Coronary artery (tissue), 2 donors: ENCODE data around the gene RING1.

ENCODE experiments used
- DNase-seq: peaks from one replicate; pipeline ENCODE4 v3.0.0-alpha.2; 2017; ENCODE audit warnings: low spot score
- H3K27ac ChIP-seq, 2 donors: fragments of 200-600 bp; sonication (generic); one replicate each; pipeline ENCODE4 v1.5.1; 2016 to 2019
- H3K4me3 ChIP-seq: fragments of 200-600 bp; sonication (generic); 2 replicates; pipeline ENCODE4 v1.5.1; 2016; ENCODE audit warnings: mild to moderate bottlenecking, moderate library complexity
- TF ChIP-seq, protein P1 (sequence below): fragments of 200-600 bp; sonication (generic); IDR thresholded peaks from one replicate; pipeline ENCODE4 v1.5.1; 2019; ENCODE audit warnings: antibody characterized with exemption

Gene RING1

DNA sequence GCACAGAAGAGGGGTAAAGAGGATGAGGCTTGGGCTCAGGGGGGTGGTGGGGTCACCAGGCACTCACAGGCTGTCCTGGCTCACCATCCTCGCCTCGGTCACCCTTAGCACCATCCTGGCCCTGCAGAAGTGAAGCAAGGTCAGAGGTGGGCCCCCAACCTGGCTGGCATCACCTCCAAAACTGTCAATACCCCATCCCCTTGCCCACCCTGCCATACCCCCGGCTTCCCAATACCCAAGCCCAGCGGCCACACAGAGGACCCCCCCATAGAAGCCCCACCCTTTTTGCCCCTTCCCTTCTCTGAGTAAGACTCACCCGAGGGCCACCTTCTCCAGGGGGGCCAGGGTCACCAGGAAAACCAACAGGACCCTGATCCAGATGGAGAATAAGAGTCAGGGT lies 39.7 kb upstream of the RING1 start:
- Histone ChIP-seq H3K4me3 (no peak overlapping the region), H3K27ac (no peak overlapping the region)
- DNase-seq: no peak
- TF ChIP-seq, protein P1, sequence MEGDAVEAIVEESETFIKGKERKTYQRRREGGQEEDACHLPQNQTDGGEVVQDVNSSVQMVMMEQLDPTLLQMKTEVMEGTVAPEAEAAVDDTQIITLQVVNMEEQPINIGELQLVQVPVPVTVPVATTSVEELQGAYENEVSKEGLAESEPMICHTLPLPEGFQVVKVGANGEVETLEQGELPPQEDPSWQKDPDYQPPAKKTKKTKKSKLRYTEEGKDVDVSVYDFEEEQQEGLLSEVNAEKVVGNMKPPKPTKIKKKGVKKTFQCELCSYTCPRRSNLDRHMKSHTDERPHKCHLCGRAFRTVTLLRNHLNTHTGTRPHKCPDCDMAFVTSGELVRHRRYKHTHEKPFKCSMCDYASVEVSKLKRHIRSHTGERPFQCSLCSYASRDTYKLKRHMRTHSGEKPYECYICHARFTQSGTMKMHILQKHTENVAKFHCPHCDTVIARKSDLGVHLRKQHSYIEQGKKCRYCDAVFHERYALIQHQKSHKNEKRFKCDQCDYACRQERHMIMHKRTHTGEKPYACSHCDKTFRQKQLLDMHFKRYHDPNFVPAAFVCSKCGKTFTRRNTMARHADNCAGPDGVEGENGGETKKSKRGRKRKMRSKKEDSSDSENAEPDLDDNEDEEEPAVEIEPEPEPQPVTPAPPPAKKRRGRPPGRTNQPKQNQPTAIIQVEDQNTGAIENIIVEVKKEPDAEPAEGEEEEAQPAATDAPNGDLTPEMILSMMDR: no peak

DNA sequence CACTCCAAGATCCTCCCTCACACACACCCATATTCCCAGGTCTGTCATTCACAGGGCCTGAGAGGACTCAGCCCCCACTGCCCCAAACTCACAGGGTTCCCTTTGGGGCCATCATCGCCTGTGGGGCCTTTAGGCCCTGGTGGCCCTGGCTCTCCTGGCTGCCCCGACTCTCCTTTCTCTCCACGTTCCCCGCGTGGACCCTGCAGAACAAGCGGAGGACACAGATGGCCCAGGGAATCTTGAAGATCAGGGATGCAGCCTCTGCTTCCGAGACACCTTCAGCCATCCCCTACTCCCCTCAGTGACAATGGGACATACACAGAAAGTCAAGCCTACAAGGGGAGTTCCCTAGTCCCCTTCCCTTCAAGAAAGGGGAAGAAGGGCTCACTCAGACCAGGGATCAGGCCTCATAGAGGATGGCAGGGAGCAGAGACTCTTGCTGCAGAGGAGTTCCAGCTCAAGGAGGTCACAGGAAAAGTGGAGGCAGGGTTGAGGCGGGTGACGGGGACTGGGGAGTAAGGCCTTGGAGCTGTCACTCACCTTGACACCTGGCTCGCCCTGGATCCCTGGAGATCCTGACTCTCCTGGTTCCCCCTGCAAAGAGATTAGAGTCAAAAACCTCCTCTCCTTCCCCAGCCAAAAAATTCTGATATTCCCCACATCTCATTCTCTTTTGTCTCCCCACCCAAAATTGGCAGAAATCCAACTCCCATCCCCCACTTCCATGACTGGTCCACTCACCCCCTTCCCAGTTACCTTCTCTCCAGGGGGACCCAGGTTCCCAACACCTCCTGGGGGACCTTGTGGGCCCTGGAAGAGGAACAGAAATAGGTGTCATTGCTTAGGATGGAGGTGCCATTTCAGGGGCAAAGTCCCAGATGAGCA lies 38.8 kb upstream of the RING1 start:
- Histone ChIP-seq H3K27ac (no peak overlapping the region), H3K4me3 (no peak overlapping the region)
- peak; percentile 63 for DNase-seq
- TF ChIP-seq, protein P1: no peak

DNA sequence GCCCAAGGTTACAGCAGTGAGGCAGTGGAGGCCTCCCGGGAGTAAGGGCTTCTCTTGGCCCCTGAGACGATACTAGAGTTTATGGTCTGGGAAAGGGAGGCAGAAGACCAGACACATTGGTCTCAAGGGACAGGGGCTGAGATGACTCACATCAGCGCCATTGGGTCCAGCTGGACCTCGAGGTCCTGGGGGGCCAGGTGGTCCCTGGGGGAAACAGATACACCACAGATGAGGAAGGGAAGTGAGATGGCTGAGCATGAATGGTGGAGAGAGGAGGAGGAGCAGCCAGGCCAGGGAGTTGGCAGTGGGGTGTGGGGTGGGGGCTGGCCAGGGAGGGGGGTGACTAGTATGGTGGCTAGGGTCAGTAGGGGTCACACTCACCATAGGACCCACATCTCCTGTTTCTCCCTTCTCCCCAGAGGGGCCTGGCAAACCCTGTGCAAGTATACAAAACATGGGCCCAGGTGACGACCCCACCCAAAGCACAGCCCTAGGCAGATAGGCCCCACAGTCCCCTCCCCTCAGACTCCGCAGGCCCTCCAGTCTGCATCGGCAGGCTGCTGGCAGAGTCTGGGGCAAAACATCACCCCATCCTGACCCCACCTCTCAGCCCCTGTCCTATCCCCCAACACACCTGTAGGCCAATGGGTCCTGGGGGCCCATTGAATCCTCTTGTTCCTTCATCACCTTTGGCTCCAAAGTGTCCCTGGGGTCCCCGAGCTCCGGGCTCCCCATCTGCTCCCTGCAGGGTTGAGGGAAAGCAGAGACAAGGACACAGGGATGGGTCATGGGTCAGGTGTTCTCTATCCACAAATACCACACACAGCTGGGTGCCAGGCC lies 37.9 kb upstream of the RING1 start:
- Histone ChIP-seq H3K27ac (no peak overlapping the region), H3K4me3 (no peak overlapping the region)
- TF ChIP-seq, protein P1: no peak
- peak; percentile 60 for DNase-seq

DNA sequence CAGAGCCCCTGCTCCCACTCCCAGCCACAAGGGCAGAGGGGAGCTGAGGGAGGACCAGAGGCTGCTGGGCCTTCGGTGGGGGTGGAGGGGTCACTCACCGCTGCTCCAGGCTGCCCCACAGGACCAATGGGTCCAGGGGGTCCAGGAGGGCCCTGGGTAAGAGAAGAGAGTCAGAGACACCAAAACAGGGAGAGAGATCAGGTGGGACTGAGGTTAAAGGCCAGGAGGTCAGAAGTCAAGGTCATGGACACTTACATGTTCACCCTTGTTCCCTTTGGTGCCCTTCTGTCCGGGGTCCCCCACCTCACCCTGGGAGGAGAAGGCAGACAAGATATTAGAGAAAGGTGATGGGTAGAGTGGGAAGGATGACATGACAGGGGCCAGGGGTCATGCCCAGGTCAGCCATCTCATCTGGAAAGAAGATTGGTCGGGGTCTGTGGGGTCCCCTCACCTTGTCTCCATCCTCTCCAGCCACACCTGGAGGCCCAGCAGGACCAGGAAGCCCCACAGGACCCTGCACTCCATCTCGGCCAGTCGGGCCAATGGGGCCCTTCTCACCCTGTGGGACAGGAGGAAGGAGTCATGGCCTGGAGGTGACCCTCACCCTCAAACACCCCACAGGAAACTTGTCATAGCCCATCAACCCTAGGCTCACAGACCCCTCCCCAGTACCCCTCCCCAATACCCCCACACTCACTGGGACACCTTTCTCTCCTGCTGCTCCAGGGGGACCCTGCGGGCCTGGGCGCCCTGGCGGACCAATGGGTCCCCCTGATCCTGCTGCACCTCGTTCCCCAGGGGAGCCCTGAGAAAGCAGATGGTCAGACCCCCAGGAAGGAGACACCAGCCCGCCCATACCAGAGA lies 37.1 kb upstream of the RING1 start:
- Histone ChIP-seq H3K4me3 (no peak overlapping the region), H3K27ac (no peak overlapping the region)
- TF ChIP-seq, protein P1: no peak
- no peak for DNase-seq

DNA sequence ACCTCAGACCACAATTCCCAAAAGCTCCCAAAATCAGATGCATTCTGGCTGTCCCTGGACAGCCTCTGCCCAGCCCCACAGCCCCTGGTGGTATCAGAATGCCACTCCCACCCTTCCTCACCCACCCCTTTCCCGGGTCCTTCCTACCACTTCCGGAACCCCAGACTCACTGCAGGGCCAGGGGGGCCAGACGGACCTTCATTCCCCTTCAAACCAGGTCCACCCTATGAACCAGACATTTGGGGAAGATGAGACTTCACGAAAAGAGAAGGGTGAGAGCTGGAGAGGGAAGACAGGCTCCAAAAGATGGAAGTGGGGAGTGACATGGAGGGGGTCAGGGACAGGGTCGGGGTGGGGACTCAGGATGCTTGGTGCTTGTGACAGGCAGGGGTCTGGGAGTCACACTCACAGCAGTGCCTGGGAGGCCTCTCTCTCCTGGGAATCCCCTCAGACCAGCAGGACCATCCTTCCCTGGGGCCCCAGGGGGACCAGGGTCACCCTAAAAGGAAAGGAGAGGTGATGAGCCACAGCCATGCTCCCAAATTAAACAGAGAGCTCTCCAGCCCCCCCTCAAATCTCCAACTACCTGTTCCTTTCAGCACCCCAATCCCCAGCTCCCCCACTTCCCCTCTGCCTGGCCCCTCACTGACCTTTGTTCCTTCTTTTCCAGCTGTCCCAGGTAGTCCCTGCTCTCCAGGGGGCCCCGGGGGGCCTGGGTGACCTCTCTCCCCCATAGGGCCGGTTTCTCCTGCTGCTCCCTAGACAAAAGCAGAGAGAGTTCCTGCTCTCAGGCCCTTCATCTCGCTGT lies 36.2 kb upstream of the RING1 start:
- no peak for DNase-seq
- no peak overlapping the region for H3K27ac ChIP-seq

More for the DNA sequence above, 36.2 kb upstream of the RING1 start:
- TF ChIP-seq, protein P1: no peak
- no peak overlapping the region for H3K4me3 ChIP-seq
